ENCODE measurements around the gene ZC3H18. TPM values are rescaled to one million over a fixed set of nuclear protein-coding genes. Genes with fewer than 3 reads are reported as not detected.

ZC3H18 gene
- total and polyA plus RNA-seq, 10 of the 15 experiments (the other 5 are each of a cell fraction or from before 2014, with no cell fraction given) = 1.0 to 58.3 (median 22.4) TPM

- H3K27ac ChIP-seq (ENCODE audit: control insufficient read depth, insufficient read depth) = no peak overlapping the region
- H3K9ac ChIP-seq (ENCODE audit: control insufficient read depth, insufficient read depth, low read length) = no peak overlapping the region
- no peaks in the 10 kb centered on the region for H3K36me3 ChIP-seq (ENCODE audit: control insufficient read depth in 2 of 2, insufficient read depth in 2 of 2, low read length in 1 of 2)
- intact Hi-C loops (cut with micrococcal nuclease; ENCODE audit: unreplicated experiment) (no loop called here), in situ Hi-C loops (cut with MboI) (no loop called here)
- no peaks in the 10 kb centered on the region for H4K20me1 ChIP-seq (ENCODE audit: control insufficient read depth, insufficient read depth)
- CTCF ChIA-PET = interaction anchor here (2.2 kb wide), 1 partner anchor 11 kb away, joined by 9 read pairs; no protein-coding TSS in a partner anchor
- H3K9me3 ChIP-seq (replicated peaks; ENCODE audit: control insufficient read depth, insufficient read depth, low read length) = no peaks in the 10 kb centered on the region
- no TSS peak for BruUV-seq (replicated peaks)
- POLR2A ChIA-PET = no interaction called here
- H3K27me3 ChIP-seq (replicated peaks in 1 of 2; ENCODE audit: control insufficient read depth in 2 of 2, insufficient read depth in 2 of 2, low read length in 1 of 2) = no peaks in the 10 kb centered on the region
- 97% methylated on average over 28 of the region's 32 CpGs for WGBS (ENCODE audit: insufficient coverage, insufficient replicate concordance, low lambda C conversion rate, missing lambda C conversion rate)
- TF ChIP-seq SMAD5 (IDR thresholded peaks at IDR 0.05; ENCODE audit: low read depth) = no peak
- TF ChIP-seq NFXL1 (IDR thresholded peaks at IDR 0.05; ENCODE audit: borderline replicate concordance) = no peak
- no peak for TF ChIP-seq SUPT20H (IDR thresholded peaks at IDR 0.05; ENCODE audit: borderline replicate concordance, control insufficient read depth, low read depth, low read length)
- DNase-seq (ENCODE audit: low read depth, low spot score) = no peak
- ATAC-seq = no peak
- H2AFZ ChIP-seq (ENCODE audit: control insufficient read depth, low read depth, low read length) = no peak overlapping the region
- H3K4me3 ChIP-seq = no peak overlapping the region
- peaks cover 20% of the 10 kb centered on the region for H3K4me1 ChIP-seq (ENCODE audit: control insufficient read depth, insufficient read depth, low read length)
- SMC1A ChIA-PET (ENCODE audit: uncharacterized antibody, unreplicated experiment) = no interaction called here
- H3K79me2 ChIP-seq (ENCODE audit: control insufficient read depth, insufficient read depth, low read length) = no peaks in the 10 kb centered on the region; the same call in 1 of the 2 replicates
- H3K4me2 ChIP-seq (ENCODE audit: control insufficient read depth, insufficient read depth) = no peak overlapping the region
- FAIRE-seq = no peak
- RAD21 ChIA-PET (ENCODE audit: unreplicated experiment) = no interaction called here
Measured at GRCh38 chr16:88678224-88678979, 108.2 kb downstream of the ZC3H18 start.

GRCh38 chr16:88680554-88681083 is 110.4 kb downstream of the ZC3H18 start:
- H2AFZ ChIP-seq (ENCODE audit: control insufficient read depth, low read depth, low read length) = peak overlapping the region; percentile 44; the same call in 1 of the 2 replicates
- in situ Hi-C loops (cut with MboI) (no loop called here), intact Hi-C loops (cut with micrococcal nuclease; ENCODE audit: unreplicated experiment) (loop anchor here (1.0 to 2.0 kb wide), 3 partner anchors 17 to 30 kb away; partner anchors contain the start of genes CYBA and MVD)
- no peaks in the 10 kb centered on the region; the same call in 1 of the 2 replicates for H3K79me2 ChIP-seq (ENCODE audit: control insufficient read depth, insufficient read depth, low read length)
- BruUV-seq (replicated peaks) = no TSS peak
- RAD21 ChIA-PET (ENCODE audit: unreplicated experiment) = interaction anchor here (1.0 to 2.5 kb wide), 6 partner anchors 16 to 45 kb away, joined by 4 to 10 read pairs (median 7); no protein-coding TSS in a partner anchor
- H3K9ac ChIP-seq (ENCODE audit: control insufficient read depth, insufficient read depth, low read length) = peak overlapping the region; percentile 77; the same call in 1 of the 2 replicates
- H3K4me2 ChIP-seq (ENCODE audit: control insufficient read depth, insufficient read depth) = peak overlapping the region; percentile 88
- 76% methylated on average over 5 of the region's 5 CpGs for WGBS (ENCODE audit: insufficient coverage, insufficient replicate concordance, low lambda C conversion rate, missing lambda C conversion rate)
- H3K4me1 ChIP-seq (ENCODE audit: control insufficient read depth, insufficient read depth, low read length) = peaks cover 37% of the 10 kb centered on the region
- H3K4me3 ChIP-seq = peak overlapping the region; percentile 65
- H4K20me1 ChIP-seq (ENCODE audit: control insufficient read depth, insufficient read depth) = no peaks in the 10 kb centered on the region
- no peak for FAIRE-seq
- no peaks in the 10 kb centered on the region for H3K27me3 ChIP-seq (replicated peaks in 1 of 2; ENCODE audit: control insufficient read depth in 2 of 2, insufficient read depth in 2 of 2, low read length in 1 of 2)
- H3K9me3 ChIP-seq (replicated peaks; ENCODE audit: control insufficient read depth, insufficient read depth, low read length) = no peaks in the 10 kb centered on the region
- DNase-seq (ENCODE audit: low read depth, low spot score) = no peak
- no peak for ATAC-seq
- POLR2A ChIA-PET = interaction anchor here (0.7 to 2.5 kb wide), 7 partner anchors 9 to 110 kb away, joined by 3 to 12 read pairs (median 6); partner anchors contain the start of genes CYBA, MVD and ZC3H18
- no peaks in the 10 kb centered on the region for H3K36me3 ChIP-seq (ENCODE audit: control insufficient read depth in 2 of 2, insufficient read depth in 2 of 2, low read length in 1 of 2)
- SMC1A ChIA-PET (ENCODE audit: uncharacterized antibody, unreplicated experiment) = interaction anchor here (0.8 to 3.1 kb wide), 7 partner anchors 9 to 53 kb away, joined by 3 to 13 read pairs (median 4); partner anchors contain the start of gene MVD
- peak overlapping the region; percentile 92 for H3K27ac ChIP-seq (ENCODE audit: control insufficient read depth, insufficient read depth)
- CTCF ChIA-PET = interaction anchor here (1.0 to 3.4 kb wide), 10 partner anchors 10 to 120 kb away, joined by 3 to 26 read pairs (median 6); no protein-coding TSS in a partner anchor
- TF ChIP-seq MLLT1 (IDR thresholded peaks at IDR 0.05) (no peak), KDM1A (IDR thresholded peaks at IDR 0.05; ENCODE audit: borderline replicate concordance) (no peak), MTA2 (IDR thresholded peaks at IDR 0.05; ENCODE audit: low read depth) (no peak), ZNF687 (IDR thresholded peaks at IDR 0.05) (no peak), NFYB (IDR thresholded peaks at IDR 0.05; ENCODE audit: insufficient read depth, low read depth, low read length) (no peak), KLF5 (IDR thresholded peaks at IDR 0.05; ENCODE audit: partially characterized antibody) (no peak)

Data from GM12878 (cell line).